Right hindlimb (tissue), 1 donor: ENCODE data around the gene CYRIA.

Experiments used
- DNase-seq: peaks from one replicate; pipeline ENCODE4 v3.0.0-alpha.2; 2018

Gene CYRIA

GRCh38 chr2:16649353-16650286 is 16.0 kb downstream of the CYRIA start:
- DNase-seq: no peak

- DNase-seq: no peak
Observed at GRCh38 chr2:16647992-16648617, 17.5 kb downstream of the CYRIA start.

- DNase-seq: no peak
Observed at GRCh38 chr2:16645775-16646559, 19.7 kb downstream of the CYRIA start.

GRCh38 chr2:16645088-16645487 is 20.5 kb downstream of the CYRIA start:
- no peak for DNase-seq

- DNase-seq: no peak
Observed at GRCh38 chr2:16644221-16644925, 21.3 kb downstream of the CYRIA start.

DNA sequence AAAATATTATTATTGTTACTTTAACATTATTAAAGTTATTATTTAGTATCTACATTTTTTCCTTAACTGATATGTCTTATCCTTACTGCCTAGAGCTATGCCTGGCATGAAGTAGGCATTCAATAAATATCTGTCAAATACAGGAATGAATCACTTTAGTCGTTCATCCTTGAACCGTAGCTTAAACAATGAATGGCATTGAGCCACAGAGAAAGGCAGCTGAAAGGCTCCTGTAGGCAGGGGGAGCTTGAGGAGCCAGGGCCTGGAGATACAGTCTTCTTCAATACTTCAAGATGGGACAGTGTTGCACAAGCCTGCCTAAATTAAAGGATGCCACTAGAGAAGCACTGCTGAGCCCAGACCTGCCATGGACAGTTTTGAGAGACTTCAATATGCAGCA is 22.5 kb downstream of the CYRIA start:
- DNase-seq: no peak

DNA sequence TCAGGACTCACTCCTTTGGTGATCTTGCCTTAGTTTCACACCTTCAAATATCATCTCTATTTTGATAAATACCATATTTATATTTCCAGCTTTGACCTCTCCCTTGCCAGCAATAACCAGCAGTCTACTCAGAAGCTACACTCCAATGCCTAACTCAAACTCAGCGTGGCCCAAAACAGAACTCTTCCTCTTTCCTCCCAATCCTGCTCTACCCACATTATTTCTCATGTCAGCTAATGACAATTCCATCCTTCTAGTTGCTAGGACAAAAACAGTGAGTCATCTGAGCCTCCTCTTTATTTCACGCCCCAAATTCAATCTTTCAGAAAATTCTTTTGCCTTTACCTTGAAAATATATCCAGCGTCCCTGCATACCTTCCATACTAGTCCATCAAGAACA is 23.5 kb downstream of the CYRIA start:
- DNase-seq: no peak

GRCh38 chr2:16641509-16641908 is 24.1 kb downstream of the CYRIA start:
- no peak for DNase-seq

DNA sequence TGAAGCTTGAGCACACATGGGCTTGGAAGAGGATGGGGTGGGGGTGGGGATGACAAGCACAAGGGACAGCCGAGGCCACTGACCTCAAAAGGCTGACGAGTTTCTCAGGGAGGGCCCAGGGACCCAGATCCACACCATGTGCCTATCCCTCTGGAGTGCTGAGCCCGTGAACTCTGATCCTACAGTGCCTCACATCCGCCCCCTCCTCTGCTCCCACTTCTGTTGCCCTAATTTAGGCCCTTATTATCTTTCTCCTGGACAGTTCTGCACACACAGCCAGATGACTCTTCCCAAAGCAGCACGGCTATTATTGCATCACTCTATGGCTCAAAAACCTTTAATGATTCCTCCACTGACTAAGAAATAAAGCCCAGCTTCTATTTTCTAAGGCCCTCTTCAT is 24.8 kb downstream of the CYRIA start:
- no peak for DNase-seq

DNA sequence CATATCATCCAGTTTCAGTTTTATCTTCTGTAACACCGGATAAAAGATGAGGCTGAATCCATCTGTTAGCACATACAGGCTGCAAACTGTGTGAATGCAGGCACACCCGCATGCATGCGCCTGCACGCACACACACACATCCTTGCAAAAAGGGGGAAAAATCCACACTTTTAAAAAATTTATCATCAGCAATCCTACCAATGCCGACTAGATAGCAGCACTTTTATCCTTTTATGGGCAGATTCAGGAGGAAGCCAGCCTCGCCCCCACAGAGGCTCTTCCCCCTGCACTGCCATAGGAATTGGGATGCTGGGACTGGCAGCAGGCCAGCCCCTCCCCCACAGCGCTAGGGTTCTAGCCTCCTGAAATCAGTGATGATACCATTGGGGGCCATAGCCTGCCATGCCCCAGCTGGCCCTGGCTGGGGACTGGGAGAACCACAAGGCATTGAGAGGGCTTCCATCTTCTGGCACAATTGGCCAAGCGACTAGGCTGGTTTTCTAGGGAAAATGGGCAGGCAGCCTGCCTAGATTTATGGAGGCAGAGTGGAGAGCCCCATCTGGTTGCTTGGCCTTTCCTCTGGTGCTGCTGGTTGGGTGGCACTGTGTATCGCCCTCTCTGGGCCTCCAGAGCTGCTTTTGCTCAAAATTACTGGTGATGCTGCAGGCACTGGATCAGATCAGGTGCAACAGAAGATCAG is 25.5 kb downstream of the CYRIA start:
- no peak for DNase-seq

DNA sequence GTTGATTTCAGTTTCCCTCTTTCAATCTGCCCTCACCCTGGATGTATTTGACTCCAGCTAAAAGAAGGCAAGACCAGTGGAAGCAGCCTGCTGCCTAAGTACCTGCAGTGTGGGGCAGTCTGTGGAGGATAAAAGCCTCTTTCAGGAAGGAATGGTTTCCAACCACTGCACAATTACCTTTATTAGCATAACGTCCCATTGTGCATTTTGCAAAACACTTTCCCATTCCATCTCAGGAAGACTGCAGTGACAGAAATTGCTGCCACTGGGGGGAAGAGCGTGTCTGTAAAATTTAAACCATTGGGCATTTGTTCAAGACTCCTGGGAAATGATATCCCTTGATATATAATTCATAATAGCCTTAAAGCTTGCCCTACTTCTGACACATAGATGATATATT is 26.2 kb downstream of the CYRIA start:
- no peak for DNase-seq

GRCh38 chr2:16638946-16639345 is 26.7 kb downstream of the CYRIA start:
- no peak for DNase-seq

GRCh38 chr2:16637304-16637703 is 28.3 kb downstream of the CYRIA start:
- no peak for DNase-seq

DNA sequence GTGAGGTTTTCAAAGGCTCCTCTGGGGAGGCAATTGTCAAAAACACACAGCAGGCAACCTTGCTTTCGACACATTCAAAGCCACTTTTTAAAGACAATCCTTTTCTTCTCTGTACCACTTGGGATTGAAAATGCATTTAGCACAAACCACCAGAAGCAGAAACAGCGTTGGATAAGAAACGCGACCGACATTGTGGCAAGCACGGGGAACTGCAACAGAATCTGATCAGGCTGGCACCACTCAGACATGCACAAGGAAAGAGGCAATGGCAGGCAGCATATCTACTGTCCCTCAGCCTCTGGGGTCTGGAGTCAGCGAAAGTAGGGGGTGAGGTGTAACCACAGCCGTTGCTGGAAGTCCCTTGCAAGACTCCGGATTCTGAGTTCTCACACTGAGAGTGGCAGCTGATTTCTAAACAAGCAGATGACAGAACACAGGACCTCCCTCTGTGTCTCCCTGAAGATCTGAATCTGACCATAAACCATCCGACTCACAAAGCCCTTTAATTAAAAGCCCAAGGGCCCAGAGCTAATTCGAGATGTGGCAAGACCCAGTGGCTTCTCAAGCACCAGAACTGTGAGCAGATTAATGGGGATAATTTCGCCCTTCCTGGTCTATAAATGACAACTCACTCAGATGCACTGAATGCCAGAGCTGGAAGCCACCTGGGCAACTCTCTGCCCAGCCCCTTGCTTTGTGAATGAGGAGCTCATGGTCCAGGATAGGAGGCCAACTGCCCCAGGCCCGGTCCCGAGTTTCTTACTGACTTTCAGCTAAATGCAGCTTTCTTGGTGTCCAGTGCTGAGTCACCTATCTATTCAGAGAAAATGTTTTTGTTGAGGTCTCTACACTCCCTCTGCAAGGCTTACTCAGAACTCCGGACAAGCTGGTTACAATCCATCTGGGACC is 29.6 kb downstream of the CYRIA start:
- no peak for DNase-seq

- DNase-seq: no peak
Observed at GRCh38 chr2:16633621-16634430, 31.8 kb downstream of the CYRIA start.

GRCh38 chr2:16632598-16632997 is 33.0 kb downstream of the CYRIA start:
- DNase-seq: no peak

DNA sequence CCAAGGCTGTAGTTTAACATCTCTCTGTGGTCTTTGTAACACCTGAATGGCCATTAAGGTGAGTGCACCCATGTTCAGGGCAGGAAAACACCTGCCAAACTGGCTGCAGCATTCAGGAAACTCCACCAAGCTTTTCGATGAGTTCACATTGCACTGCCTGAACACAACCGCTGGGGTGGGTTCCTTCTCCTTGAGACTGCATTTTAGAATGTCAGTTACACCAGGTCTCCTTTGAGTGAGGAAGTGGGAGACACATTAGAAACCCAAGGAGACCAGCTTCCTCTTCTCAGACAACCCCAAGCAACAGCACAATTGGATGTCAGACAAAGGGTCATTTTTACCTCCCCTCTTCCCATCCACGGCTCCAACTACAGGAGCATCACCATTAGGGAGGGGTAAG is 35.2 kb downstream of the CYRIA start:
- no peak for DNase-seq

GRCh38 chr2:16629770-16630169 is 35.9 kb downstream of the CYRIA start:
- DNase-seq: no peak

- no peak for DNase-seq
Observed at GRCh38 chr2:16629044-16629443, 36.6 kb downstream of the CYRIA start.

DNA sequence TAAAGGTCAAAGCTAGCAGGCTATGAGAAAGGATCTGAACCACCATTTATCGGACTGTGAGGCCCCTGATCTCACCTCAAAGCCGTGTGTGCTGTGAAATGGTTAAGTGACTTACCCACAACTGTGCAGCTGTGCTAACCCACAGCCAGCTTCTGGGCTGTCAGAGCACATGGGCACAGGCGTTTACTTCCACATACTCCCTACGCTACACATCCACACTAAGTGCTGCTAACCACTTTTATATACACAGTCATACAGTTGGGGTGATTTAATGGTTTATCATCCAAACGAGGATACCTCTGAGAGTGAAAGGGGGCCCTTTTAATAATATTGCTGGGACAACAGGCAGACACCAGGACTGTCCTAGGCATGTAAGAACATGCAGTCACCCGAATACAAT is 37.3 kb downstream of the CYRIA start:
- no peak for DNase-seq
